HK-2 (cell line): ENCODE results near the gene TFAP2A.

Experiments used
- DNase-seq: peaks from one replicate; pipeline ENCODE4 v3.0.0-alpha.2; 2018; ENCODE audit not compliant: unreplicated experiment

Gene TFAP2A

GRCh38 chr6:10414756-10415616 is at the start of gene TFAP2A:
Gene TFAP2A (minus strand): TSS chr6:10415074. CDS start chr6:10414991, 83 bp downstream.
- DNase-seq = peak; percentile 61

GRCh38 chr6:10463491-10464481 is 48.9 kb upstream of the TFAP2A start:
- DNase-seq = no peak

GRCh38 chr6:10463040-10463439 is 48.2 kb upstream of the TFAP2A start:
- DNase-seq = no peak

GRCh38 chr6:10461850-10462249 is 47.0 kb upstream of the TFAP2A start:
- no peak for DNase-seq

- no peak for DNase-seq
Measured at GRCh38 chr6:10460096-10460495, 45.2 kb upstream of the TFAP2A start.

- DNase-seq = no peak
Measured at GRCh38 chr6:10458287-10458686, 43.4 kb upstream of the TFAP2A start.

- DNase-seq = no peak
Measured at GRCh38 chr6:10453596-10453995, 38.7 kb upstream of the TFAP2A start.

GRCh38 chr6:10451828-10452509 is 37.1 kb upstream of the TFAP2A start:
- peak; percentile 95 for DNase-seq

- DNase-seq = no peak
Measured at GRCh38 chr6:10451394-10451793, 36.5 kb upstream of the TFAP2A start.

- DNase-seq = no peak
Measured at GRCh38 chr6:10449751-10450150, 34.9 kb upstream of the TFAP2A start.

GRCh38 chr6:10448096-10448495 is 33.2 kb upstream of the TFAP2A start:
- no peak for DNase-seq

- no peak for DNase-seq
Measured at GRCh38 chr6:10446548-10446947, 31.7 kb upstream of the TFAP2A start.

GRCh38 chr6:10441655-10442009 is 26.8 kb upstream of the TFAP2A start:
- peak; percentile 61 for DNase-seq

- peak; percentile 80 for DNase-seq
Measured at GRCh38 chr6:10441004-10441654, 26.3 kb upstream of the TFAP2A start.

- DNase-seq = no peak
Measured at GRCh38 chr6:10437891-10438290, 23.0 kb upstream of the TFAP2A start.

- no peak for DNase-seq
Measured at GRCh38 chr6:10434235-10434634, 19.4 kb upstream of the TFAP2A start.

- DNase-seq = no peak
Measured at GRCh38 chr6:10433322-10433721, 18.4 kb upstream of the TFAP2A start.

GRCh38 chr6:10431423-10432164 is 16.7 kb upstream of the TFAP2A start:
- no peak for DNase-seq

GRCh38 chr6:10429638-10430427 is 15.0 kb upstream of the TFAP2A start:
- peak; percentile 10 for DNase-seq

GRCh38 chr6:10426781-10427279 is 12.0 kb upstream of the TFAP2A start:
- no peak for DNase-seq
